HEK293T (cell line): ENCODE measurements around the gene SMC3.

Experiments used
- BHLHE40 ChIP-seq: fragments of 450-650 bp; IDR thresholded peaks from 2 replicates; pipeline ENCODE4 v1.6.1; 2016; ENCODE audit warnings: mild to moderate bottlenecking, moderate library complexity, borderline replicate concordance
- CTBP1 ChIP-seq: fragments of 450-650 bp; IDR thresholded peaks from 2 replicates; pipeline ENCODE4 v1.6.1; 2016; ENCODE audit warnings: borderline replicate concordance
- FOXA1 ChIP-seq: fragments of 450-650 bp; IDR thresholded peaks from 2 replicates; pipeline ENCODE4 v1.6.1; 2016; ENCODE audit warnings: mild to moderate bottlenecking
- FOXK2 ChIP-seq: fragments of 450-650 bp; IDR thresholded peaks from 2 replicates; pipeline ENCODE4 v1.6.1; 2016; ENCODE audit warnings: mild to moderate bottlenecking
- PKNOX1 ChIP-seq: fragments of 450-650 bp; IDR thresholded peaks from 2 replicates; pipeline ENCODE4 v1.6.1; 2016
- SP1 ChIP-seq: fragments of 450-650 bp; IDR thresholded peaks from 2 replicates; pipeline ENCODE4 v1.6.1; 2017
- SUZ12 ChIP-seq: fragments of 450-650 bp; IDR thresholded peaks from 2 replicates; pipeline ENCODE4 v1.6.1; 2016; ENCODE audit warnings: mild to moderate bottlenecking

GRCh38 chr10:110613341-110613995 is 46.0 kb downstream of the SMC3 start:
- TF ChIP-seq BHLHE40: no peak
- no peak for TF ChIP-seq PKNOX1
- no peak for TF ChIP-seq FOXK2
- no peak for TF ChIP-seq FOXA1
- TF ChIP-seq CTBP1: no peak
- TF ChIP-seq SUZ12: no peak
- TF ChIP-seq SP1: no peak
